Esophagus mucosa (tissue), 1 donor: ENCODE measurements around the gene SETBP1. TPM values are rescaled to one million over a fixed set of nuclear protein-coding genes. Genes with fewer than 3 reads are reported as not detected.
A peak's percentile ranks its signal among the peaks of the same experiment; 100 is the strongest.

Experiments
- ATAC-seq: fragments of 200-7000 bp; cut with Tn5 transposase; one replicate; pipeline ENCODE4 v1.9.1; 2020
- total RNA-seq: library from RNA; stranded (reverse); gene quantifications from one replicate; pipeline ENCODE4 v1.2.4, GENCODE V29; 2023
- donor health status: DM: yes; HTN: yes; CAD: no.

SETBP1 gene
- total RNA-seq, 1 donor from 2014 or later, result 8.5 TPM

DNA sequence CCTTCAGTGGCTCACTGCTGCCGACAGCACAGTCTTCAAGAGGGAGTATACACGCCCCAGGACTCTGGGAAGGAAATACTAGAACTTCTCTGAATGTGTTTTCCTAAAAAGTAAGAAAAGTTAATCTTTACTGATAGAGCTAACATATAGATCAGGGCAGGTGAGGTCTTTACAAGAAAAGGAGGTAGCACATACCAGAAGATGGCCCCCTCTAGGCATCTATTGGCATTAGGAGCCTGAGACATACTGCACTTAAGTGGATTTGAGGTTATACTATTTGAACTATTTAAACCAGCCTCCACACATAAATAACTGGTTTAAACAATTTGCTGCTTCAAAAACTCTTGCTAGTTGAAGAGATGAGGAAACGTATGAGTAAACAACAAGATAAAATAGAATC is 406.1 kb downstream of the SETBP1 start:
- ATAC-seq, result no peak

DNA sequence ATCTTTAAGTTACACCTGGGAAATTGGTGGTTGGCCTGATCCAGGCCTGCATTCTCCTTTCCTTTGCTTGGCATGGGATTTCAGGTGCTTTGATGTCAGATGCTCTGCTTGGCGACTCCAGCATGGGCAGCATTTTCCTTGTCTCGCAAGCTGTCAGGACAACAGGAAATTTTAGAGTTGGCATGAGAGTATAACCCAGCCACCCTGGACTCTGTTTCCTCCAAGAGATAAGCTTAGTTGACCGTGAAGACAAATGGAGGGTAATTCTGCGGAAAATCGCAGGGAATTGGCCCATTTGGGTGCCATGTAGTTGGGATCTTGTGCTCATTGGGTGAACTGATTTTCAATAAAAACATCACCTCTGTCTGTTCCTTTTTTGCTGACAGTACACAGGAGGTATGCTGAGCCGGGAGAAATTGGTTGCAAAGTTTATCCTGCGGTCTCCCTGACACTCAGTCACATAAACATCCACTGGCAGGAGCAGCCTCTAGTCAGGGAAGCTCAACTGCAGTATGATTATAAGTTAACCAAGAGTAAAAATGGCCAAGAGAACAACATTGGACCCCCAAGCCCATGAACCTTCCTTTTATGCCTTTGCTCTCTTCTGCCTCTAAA is 409.9 kb downstream of the SETBP1 start:
- ATAC-seq, result no peak

DNA sequence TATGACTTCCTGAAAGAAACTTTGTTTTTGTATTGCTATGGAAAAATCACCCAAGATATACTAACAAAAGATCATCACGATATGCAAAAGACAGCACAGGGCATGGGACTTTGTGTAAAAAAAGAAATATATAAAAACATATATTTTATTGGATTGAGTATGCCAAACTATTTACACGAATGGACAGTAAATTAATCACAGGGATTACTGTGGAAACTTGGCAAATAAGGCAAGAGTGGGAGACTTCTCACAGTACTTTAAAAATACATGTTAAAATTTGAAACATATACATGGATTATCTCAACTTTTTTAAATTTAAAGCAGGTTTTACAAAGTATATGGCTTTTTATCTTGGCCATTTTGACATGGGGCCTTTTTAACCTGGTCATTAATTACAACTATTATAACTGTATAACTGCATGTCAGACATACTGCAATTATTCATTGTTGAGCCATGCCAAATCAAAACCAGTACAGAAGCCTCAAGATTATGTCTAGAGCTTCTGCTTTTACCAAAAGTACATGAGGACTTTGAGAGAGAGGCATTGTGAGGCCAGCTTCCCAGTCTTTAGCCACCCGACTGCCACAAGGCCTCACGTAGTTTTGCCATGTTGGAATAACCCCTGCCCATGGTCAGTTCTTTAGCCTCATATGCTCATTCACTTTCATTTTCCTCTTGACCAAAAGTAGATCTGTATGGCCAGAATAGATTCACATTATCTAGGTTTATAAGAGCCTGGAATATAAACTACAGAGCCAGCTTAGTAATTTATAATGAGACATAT is 419.8 kb downstream of the SETBP1 start:
- ATAC-seq, result no peak

DNA sequence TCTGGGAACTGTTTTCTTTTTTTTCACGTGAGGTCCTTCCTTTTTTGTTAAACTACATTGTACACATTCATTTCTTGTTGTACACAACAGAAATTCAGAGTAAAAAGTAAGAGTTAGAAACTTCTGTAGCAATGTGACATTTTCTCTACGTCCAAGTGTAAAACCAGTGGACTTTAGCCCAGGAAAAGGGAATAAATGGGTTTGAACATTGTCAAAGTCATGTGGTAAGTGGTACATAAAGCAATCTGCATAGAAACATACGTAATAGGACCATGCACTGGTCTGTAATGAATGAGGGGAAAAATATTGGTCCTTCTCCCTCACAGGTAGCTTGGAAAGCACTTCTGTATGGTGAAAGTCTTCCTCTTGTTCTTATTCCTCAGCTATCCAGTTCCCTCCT is 421.4 kb downstream of the SETBP1 start:
- ATAC-seq, result no peak

DNA sequence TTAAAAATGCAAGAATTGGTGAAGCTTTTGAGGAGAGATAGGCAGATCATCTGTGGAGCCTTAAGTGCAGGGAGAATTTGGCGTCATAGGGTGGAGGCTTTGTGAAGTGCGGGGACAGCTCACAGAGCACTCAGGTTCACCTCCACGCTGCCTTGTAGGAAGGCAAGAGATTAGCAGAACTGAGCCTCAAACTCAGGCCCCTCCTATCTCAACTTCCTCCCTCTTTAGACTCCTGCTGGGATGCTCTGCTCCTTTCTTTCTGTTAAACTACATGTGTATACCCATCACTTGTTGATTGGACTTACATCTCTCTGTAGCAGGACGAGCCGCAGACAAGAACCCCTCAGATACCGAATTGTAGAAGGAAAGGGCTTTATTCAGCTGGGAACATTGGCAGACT is 422.2 kb downstream of the SETBP1 start:
- no peak for ATAC-seq

DNA sequence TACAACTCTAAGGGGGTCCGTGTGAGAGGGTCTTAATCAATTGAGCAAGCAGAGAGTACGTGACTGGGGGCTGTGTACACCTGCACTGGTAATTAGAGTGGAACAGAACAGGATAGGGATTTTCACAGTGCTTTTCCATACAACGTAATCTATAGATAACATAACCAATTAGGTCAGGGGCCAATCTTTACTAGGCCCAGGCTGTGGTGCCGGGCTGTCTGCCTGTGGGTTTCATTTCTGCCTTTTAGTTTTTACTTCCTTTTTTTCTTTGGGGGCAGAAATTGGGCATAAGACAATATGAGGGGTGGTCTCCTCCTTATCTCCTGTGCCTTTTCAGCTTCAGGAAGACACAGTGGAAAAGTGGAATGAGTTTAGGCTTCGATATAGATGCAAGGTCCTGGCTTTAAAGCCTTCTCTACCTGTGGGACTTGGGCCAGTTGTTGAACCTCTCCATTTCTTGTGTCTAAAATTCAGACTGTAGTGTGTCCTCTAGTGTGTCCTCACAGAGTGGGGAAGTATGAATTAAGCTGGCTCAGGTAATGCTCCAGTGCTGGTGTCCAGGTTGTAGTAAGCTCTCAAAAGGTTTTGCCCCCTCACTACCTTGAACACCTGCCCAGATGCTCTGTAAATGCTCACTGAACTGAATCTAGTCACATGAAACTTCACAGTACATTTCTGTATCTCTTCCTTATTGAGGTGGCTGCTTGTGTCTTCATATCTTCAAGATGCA is 422.8 kb downstream of the SETBP1 start:
- peak; percentile 36 for ATAC-seq

DNA sequence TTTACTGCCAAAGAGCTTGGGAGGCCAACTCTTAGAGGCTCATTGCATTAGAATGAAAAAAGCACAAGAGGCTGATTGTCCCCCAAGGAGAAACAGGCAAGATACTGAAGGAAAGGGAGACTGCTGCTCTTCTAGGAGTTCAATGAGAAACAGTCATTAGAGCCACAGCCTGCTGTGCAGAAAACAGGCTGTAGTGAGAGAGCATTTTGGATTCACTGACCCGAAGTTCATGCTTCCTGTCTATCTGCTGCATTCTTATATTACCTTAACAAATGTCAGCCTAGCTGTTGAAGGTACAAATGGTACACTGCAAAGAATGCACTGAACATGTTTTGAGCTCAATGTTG is 423.3 kb downstream of the SETBP1 start:
- no peak for ATAC-seq

DNA sequence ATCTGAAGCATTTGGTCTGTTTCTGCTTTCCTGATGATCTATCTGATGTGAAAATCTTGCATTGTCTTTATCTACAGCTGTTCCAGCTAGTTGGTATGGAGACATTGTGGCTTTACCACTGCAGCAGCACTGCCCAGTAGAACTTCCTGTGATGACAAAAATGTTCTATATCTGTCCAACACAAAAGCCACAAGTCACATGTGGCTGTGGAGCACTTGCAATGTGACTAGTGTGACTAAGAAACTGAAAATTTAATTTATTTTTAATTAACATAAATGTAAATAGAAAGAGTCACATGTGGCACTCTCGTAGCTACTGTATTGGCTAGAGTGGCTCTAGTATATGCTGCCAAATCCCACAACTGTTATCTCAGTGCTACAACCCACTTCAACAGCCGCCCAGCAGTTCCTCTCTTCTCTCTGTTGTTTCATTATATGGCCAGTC is 425.7 kb downstream of the SETBP1 start:
- peak; percentile 63 for ATAC-seq

DNA sequence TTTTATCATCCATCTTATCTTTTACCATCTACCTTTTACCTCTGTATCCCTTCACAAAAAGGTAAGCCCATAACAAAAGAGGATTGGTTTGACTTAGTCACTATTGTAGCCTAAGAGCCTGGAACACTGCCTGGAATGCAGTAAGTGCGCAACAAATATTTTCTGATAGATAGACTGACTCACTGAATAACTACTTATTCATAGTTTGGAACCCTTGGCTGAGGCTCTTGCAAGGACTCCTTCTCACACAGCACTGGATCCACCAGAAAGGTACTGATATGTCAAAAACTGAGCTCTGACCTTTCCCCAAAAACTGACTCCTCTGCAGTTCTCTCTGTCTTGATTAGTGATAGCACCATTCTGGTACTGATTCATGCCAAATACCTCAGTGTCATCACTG is 426.7 kb downstream of the SETBP1 start:
- ATAC-seq, result peak; percentile 17

DNA sequence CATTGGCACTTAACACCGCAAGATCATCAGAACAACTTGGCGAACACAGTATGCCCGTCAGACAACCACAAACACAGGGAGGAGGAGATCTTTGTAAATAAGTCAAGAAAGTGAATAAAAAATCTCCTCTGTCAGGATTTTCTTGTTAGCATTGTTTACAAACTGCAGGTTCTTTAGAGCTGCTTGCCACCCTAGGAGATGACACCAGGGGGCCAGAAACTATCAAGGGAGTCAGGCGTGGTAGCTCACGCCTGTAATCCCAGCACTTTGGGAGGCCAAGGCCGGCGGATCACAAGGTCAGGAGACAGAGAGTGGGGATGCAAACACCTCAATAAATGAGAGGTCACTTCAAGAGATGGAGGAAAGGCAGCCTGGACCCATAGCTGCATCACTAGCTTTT is 428.1 kb downstream of the SETBP1 start:
- no peak for ATAC-seq

DNA sequence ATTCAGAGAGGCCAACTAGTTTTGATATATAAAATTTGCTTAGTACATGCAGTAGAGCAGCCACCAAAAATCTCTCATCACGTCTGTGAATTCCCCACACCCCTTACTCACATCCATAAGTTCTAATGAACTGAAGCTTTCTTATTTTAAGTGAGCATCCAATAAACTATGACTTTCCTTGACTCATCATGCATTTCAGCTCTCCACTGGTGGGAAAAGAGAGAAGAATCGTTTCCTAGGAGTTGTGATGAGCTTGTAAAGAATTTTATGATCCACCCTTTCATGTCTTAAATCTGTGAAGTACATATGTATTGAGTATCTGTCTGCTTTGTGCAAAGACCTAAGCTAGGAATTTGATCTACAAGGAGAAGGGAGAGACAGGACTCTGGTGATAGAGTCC is 428.6 kb downstream of the SETBP1 start:
- ATAC-seq, result no peak

DNA sequence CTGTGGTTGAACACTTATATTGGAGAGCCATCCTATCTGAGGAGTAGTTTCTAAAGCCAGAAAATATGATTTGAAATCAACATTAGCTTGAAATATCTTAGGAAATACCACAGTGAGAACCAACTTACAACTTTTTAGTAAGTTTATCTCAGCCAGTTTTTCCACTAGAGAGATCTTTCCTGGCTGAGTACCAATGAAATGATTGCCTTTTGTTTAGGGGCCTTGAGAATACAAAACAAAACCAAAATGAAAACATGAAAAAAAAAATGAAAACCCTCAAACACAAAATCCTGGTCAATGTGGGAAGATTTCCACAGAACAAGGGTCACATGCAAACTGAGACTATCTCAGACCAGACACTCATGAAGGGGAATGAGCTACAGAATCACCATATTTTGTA is 429.0 kb downstream of the SETBP1 start:
- ATAC-seq, result no peak

DNA sequence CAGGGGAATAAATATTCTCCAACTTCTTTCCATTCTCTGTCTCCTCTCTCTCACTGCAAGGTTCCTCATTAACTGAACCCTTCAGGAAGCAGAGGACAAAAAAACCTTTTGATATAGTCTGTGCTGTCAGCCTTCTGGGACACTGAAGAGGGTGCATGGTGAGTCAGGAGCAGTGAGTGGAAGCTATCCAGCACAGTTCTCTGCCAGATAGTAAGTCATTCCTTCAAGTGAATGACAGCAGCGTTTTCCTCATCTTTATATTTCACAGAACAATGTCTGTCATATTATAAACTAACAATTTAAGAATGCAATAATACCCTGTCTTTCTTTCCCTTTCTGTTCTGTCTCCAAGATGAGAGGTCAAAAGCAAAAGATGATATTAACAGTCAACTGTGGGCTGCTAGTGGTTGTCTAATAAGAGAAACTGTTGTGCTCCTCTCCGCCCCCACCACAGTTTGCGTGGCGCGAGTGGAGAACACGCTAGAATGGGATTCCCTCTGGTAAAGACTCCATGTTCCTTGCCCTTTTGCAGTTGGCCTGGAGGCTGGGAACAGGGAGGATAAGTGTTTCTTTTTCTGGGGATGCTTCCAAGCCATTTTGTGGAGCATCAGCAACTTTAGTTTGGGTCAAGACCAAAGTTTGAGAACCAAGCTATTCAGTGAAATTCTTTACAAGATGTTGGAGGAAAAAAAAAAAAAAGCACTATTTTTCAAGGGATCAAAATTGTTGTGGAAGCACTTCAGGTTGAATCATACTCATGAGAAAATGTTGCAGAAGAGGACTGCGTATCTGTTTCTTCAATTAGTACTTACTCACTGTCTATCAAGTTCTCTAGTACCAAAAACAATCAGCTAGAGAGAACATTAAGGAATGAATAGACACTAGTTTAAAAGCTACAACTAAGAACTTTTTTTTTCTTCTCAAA is 430.2 kb downstream of the SETBP1 start:
- ATAC-seq, result no peak

DNA sequence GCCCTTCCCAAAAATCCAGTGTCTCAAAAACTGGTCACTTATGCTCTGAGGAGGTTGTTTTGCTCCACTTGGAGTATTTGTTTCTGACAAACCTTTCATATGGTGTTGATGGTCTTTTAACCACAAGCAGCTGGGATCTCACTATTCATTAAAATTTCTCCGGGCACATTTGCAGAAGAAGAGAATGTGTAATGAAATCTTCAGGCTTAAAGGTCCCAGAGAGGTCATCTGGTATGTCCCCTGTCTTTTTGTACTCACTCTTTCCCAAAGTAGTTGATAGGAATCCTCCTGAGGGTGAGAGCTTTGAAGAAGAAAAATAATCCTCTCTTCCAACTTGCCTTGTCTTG is 430.8 kb downstream of the SETBP1 start:
- no peak for ATAC-seq

DNA sequence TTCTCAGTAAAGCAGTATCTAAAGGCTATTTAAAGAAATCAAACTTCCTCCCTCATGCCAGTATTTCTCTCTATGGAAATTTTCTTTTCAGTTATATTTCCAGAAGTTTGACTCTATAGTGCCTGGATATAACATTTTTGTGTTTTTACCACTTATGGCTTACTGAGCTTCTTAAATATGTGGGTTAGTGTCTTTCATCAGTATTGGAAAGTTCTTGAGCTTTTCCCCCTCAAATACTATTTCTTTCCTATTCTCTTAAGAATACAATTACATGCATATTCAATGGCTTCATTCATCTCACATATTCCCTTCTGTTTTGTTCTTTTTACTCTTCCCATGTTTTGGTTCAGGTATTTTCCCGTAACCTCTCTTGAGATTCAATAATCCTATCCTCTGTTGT is 432.0 kb downstream of the SETBP1 start:
- no peak for ATAC-seq

DNA sequence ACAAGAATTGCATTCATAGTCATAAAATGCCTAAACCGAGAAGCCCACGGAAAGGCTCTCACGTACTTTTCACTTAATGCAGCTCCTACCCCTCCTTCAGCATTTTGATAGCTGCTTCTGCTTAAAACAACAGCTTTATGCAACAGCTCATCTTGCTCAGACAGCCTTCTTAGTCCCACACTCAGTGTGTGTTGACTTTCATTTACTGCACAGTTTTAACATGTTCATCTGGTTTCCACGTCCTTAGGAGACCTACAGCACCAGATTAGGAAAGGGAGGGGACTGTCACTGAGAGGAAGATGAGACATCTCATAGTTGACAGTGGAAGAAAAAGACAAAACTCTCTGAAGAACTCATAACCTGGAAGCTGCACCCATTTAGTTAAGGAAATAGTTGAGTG is 435.4 kb downstream of the SETBP1 start:
- no peak for ATAC-seq
